GM12865 (cell line): ENCODE measurements around the gene KLF9.

ENCODE experiments used
- DNase-seq: peaks from one replicate; pipeline ENCODE4 v3.0.0; 2010; ENCODE audit warnings: low read depth
- H3K4me3 ChIP-seq: 2 replicates; pipeline ENCODE4 v1.5.1; 2011; ENCODE audit warnings: mild to moderate bottlenecking, low read depth, low read length, control low read depth
- CTCF ChIP-seq: IDR thresholded peaks from 2 replicates; pipeline ENCODE4 v1.5.1; 2011; ENCODE audit warnings: low read length, control low read depth, low read depth, inconsistent platforms; ENCODE audit not compliant: insufficient read depth; ENCODE audit errors: missing control alignments

Gene KLF9

GRCh38 chr9:70385426-70385825 is 29.0 kb downstream of the KLF9 start:
- DNase-seq = no peak
- H3K4me3 ChIP-seq = no peak overlapping the region
- no peak for TF ChIP-seq CTCF

- no peak overlapping the region for H3K4me3 ChIP-seq
- DNase-seq = no peak
- TF ChIP-seq CTCF = no peak
These were observed 31.5 kb downstream of the KLF9 start for GRCh38 chr9:70382709-70383605.

DNA sequence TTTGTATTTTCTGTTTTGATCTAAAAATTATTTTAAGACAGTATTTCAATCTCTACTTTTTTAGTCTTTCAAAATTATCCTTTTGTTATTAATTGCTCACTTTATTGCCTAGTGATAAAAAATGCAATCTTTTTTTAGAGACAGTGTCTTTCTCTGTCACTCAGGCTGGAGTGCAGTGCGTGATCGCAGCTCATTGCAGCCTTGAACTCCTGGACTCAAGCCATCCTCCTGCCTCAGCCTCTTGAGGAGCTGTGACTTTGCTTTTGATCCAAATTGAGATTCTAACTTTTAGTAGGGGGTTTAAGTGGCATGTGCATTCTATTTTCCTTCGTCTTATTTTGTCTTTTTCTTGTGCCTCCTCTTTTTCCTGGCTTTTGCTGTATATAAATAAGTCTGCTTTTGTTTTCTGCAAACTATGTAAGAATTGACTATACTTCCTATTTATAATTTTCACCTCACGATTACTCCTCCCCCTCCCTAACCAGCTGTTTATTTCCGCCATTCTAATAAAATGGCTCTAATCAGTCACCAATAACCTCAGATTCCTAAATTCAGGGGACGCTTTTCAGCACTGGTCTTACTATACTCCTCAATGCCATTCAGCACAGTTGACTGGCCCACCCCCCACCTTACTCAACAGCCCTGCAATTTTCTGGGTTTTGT is 32.3 kb downstream of the KLF9 start:
- H3K4me3 ChIP-seq = no peak overlapping the region
- no peak for DNase-seq
- no peak for TF ChIP-seq CTCF

GRCh38 chr9:70374962-70375618 is 39.4 kb downstream of the KLF9 start:
- DNase-seq = no peak
- TF ChIP-seq CTCF = no peak
- no peak overlapping the region for H3K4me3 ChIP-seq

DNA sequence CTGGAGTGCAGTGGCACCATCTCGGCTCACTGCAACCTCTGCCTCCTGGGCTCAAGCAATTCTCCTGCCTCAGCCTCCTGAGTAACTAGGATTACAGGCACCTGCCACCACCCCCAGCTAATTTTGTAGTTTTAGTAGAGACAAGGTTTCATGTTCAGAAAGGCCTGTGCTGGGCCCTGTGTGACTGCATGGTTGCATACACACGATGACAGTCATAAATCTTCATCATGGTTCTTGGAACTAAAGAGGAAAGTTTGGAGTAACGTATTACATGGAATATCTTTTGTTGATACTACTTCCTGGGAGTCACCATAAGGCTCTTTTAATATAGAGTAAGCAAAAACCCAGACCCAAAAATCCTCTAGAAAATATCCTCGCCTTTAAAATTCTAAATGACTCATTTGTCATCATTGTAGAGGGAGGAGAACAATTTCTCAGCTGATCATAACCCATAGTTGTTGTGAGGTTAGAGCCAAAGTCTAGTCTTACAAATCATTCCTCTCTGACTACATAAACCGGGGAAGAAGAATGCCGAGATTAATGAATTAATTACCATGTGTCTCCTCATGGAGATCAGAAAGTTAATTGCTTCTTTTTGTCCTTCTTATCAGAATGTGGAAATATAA is 47.0 kb downstream of the KLF9 start:
- no peak for TF ChIP-seq CTCF
- no peak for DNase-seq

GRCh38 chr9:70363760-70364159 is 50.7 kb downstream of the KLF9 start:
- H3K4me3 ChIP-seq = no peak overlapping the region
- DNase-seq = no peak
- no peak for TF ChIP-seq CTCF

More for the DNA sequence above, 47.0 kb downstream of the KLF9 start:
- no peak overlapping the region for H3K4me3 ChIP-seq
